TTC549 (cell line): ENCODE data around the gene HRCT1.
A peak's percentile ranks its signal among the peaks of the same experiment; 100 is the strongest.

Source experiments
- FAIRE-seq: peaks from 2 replicates; lab custom pipeline; 2012; peaks lifted over from hg19 to GRCh38; lab: Jason Lieb, UNC

Gene HRCT1

DNA sequence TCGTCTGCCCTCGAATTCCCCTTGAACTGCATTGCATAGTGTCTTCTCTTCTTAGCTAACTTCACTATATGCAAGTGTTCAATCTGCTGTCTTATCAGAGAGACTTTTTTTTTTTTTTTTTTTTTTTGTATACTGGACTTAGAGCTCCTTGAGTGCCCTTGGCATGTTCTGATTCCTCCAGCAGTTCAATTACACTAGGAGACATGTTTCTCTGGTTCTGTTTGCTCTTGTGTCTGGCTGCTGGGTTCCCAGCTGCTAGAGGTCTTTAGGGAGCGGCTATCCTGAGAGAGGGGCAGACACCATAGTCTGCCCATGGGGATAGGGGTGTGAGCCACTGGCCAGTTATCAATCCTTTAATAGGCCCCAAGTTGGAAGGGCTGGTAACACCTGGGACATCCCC lies 38.8 kb downstream of the HRCT1 start:
- no peak for FAIRE-seq

DNA sequence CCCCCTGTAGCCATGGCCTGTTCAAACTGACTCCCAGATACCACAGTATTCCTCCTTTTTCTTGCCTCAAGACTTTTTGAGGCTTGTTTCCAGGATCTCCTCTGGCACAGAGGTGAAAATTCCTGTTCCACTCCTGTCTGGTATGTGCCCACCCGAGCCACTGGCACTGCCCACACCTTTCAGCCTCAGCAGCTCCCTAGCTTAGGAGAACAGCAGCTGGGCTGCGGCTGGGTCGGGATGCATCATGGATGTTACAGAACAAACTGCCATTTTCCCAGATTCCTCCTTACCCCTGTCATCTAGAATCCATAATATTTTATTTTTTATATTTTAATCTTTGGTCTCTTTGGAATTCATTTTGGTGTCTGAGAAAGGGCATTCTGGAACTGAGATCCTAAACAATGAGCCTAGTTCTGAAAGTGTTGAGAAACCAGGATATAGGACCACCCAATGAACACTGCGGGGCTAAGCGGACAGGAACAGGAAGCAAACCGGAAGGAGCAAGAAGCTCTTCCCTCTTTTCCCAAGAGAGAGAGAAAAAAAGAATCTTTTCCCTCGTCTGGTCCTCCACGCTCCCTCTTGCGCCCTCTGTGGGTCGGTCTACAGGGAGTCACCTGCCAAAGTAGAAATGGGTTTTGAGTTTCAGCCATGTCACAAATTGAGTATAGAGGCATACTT lies 39.5 kb downstream of the HRCT1 start:
- peak; percentile 85 for FAIRE-seq

DNA sequence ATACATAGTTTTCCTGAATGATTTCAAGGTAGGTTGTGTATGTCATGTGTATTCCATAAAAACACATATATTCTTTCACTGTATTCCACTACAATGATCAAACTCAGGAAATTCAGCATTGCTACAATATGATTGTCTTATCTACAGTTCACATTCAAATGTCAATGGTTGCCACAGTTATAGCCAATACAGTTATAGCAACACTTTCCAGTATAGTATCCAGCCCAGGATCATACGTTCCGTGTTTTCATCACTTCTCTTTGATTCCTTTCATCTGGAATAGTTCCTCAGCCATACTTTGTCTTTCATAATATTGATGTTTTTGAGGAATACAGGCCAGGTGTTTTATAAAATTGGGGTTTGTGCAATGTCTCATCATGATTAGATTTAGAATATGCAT lies 42.4 kb downstream of the HRCT1 start:
- no peak for FAIRE-seq

DNA sequence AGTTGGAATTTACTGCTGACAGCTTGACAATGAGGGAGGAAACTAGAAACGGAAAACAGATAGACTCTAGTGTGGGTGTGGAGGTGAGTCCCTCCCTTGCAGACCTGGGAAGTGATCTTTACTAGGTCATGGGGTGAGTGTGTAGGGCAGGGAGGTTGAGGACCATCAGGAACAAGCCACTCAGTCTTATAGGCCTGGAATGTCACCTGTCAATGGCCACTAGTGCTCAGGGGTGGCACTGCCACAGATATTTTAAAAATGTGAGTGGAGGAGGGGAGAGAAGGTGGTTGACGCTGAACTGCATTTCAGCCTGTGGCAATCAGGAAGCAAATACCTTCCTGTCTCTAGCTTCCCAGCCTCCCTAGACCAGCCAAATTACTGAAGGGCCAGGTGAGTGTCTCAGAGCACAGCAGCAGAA lies 42.9 kb downstream of the HRCT1 start:
- FAIRE-seq, result no peak

DNA sequence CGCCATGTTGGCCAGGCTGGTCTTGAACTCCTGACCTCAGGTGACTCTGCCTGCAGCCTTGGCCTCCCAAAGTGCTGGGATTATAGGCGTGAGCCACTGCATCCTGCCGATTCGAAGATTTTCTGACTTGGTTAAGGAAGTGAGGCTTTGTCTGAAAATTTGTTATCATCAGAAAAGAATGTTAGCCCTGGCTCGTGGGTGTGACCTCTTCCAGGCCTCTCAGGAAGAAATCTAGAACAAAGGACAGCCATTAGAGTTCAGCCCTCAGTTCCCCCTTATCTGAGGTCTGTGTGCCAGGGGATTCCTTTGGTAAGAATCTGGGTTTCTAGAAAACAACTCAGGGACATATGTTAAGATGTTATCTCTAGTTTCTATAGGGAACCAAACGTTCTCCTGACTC lies 45.7 kb downstream of the HRCT1 start:
- FAIRE-seq, result no peak

DNA sequence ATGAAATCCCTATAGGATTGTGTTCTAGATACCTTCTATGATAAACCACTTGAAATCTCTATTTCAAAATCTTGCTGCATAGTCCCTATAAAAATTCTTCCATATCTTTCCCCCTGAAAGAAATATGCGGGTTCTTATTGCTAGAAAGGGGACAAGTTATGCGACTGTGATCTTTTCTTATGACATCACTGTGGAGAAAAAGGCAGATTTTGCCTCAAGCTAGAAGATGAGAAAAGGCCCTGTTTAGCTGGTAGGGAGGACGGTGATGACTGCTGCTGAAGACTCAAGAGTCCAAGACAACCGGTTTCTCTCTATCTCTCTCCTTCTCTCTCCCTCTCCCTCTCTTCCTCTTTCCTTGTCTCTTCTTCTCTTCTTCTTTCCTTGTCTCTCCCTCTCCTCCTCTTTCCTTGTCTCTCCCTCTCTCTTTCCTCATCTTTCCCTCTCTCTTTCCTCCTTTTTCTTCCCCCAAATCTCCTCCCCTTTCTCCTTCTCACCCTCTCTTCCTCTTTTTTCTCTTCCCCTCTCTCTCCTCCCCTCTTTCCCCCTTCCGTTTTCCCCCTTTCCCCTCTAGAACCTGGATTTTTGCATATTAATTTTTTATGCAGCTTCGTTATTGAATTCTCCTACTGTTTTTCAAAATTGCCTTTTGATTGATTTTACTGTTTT lies 46.7 kb downstream of the HRCT1 start:
- FAIRE-seq, result no peak

DNA sequence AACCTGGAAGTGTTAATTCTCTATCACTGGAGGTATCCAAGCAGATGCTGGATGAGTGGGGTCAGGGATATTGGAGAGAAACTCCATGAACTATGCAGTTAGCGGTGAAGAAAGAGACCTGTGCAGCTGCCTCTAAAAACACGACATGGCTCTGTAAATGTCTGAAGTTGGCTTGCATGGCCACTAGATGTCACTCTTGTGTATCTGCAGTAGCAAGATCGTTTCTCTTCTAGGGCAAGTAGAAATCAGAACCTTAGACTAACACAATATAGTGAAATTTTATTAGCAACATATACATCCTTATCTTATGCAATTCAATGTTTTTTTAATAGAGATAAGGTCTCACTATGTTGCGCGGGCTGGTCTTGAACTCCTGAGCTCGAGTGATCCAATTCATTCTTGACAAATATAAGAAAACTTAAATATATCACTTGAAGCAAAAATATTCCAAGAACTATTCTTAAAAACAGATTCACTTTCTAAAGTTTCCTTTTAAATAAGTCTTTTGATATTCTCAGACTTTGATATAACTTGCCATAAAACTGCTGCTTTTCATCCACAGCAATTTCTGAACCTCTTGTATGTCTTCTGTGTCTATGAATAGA lies 49.0 kb downstream of the HRCT1 start:
- FAIRE-seq, result peak; percentile 91

DNA sequence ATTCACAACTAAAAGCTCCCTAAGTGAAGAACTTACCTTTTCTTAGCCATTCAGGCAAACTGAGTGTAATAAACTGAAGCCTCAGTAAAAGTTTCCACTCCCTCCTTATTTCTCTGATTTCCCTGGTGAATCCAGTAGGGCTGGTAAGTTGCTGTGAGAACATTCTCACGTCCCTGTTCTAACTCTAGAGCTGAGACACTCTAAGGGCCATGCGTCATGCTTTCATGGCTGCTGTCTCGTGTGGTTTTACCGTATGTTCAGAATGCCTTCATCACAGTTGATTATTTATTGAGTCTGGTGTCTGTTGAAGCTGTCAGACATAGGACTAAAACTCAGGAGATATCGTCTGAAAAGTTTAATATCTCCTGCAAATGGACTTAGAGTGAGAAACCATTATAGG lies 50.6 kb downstream of the HRCT1 start:
- FAIRE-seq, result no peak
